GM12874 (cell line): ENCODE data around the gene ACP7.

Source experiments
- CTCF ChIP-seq: IDR thresholded peaks from 2 replicates; pipeline ENCODE4 v1.5.1; 2011; ENCODE audit warnings: low read depth, mild to moderate bottlenecking, control low read depth, low read length, moderate library complexity; ENCODE audit not compliant: insufficient read depth

ACP7 gene

DNA sequence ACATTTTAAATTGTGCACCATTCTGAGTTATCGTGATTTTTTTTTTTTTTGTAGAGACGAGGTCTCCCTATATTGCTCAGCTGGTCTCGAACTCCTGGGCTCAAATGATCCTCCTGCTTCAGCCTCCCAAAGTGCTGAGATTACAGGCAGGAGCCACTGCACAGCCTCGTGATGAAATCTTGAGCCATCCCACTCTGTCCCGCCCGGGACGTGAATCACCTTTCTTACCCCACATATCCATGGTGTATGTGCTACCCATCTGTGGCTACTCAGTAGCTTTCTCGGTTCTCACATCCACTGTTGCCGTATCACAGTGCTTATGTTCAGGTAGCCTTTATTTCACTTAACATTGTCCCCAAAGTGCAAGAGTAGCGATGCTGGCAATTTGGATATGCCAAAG is 67.9 kb downstream of the ACP7 start:
- TF ChIP-seq CTCF = no peak

DNA sequence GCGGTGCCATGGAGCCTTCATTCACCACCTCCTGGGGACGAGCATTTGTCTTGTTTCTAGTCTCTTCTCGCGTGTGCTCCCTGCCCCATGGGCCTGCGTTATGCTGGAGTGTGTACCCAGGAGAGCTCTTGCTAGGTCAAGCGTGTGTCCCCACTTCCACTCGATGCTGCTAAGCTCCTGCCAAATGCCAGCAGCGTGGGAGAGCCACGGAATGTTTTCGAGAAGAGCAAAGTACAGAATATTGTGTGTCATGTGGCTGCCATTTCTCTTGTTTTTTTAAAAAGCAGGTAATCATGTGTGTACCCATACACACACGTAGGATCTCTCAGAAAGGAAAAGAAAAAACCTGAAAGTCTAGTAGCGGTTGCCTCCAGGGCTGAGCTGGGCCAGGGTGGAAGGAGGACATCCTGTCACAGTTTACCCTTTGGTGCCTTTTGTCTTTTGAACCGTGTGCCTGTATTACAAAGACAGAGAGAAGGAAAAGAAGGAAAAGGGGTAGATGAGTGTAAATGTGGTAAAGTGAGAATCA is 70.0 kb downstream of the ACP7 start:
- TF ChIP-seq CTCF = no peak

GRCh38 chr19:39154629-39155100 is 70.5 kb downstream of the ACP7 start:
- TF ChIP-seq CTCF = no peak

DNA sequence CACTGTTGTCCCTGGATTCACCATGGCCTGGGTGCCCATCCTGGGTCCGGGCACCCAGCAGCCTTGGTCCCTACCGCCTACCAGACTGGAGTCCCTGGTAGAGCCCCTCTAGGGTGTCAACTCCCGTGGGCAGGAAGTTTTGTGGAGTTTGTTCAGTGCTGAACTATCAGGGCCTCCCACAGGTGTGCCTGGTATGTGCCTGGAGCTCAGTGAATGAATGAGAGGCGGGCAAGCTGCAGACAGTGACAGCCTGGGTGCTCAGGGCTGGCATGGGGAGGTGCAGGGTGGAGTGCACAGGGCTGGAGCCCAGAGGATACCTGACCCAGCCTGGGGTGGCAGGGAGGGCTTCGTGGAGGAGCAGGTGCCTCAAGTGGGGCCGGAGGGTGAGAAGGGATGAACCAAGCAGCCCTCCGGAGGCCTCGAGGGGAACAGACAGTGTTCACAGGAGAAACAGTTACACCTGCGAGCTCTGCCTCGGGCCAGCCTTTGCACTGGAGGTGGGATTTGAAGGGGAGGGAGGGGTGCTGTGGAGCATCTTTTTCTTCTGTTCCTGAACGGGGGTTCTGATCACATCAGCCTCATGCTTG is 71.0 kb downstream of the ACP7 start:
- no peak for TF ChIP-seq CTCF

GRCh38 chr19:39155741-39156140 is 71.6 kb downstream of the ACP7 start:
- no peak for TF ChIP-seq CTCF

DNA sequence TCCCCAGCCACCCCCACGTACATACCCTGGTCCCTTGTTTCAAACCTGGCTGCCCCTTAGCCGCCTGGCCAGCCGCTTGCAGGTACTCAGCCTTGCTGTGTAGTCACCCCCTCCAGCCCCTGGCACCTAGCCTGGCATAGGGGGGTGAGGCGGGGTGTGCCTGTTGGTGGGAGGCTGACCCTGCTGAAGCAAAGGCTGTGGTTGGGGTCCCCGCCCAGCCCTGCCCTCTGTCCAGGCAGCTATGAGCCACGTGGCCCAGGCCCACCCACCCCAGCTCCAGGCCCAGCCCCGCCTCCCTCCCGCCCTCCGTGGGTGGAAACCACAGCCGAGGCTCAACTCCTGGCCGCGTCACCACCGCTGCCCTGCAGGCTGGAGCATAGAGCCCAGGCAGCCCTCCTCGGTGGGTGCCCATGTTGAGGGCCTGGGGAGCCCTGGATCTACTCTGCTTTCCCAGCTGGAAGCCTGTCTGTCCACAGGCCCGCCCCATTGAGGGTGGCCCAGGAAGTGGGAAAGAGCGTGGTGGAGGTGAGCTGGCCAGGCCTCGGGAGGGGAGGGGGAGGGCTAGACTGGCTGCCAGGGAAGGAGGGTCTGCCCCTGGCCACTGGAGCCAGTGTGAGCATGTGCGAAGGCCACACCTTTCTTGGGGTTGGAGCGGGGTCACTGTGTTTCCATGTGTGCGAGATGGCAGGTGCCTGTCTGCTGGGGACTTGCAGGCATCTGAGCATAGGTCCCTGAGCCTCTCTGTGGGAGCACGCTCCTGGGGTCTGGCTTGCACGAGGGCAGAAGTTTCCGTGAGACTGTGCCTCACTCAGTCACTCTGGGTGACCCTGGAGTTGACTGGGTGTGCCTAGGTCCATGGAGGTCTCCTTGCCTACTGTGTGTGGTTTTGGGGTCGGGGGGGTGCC is 72.4 kb downstream of the ACP7 start:
- no peak for TF ChIP-seq CTCF

- no peak for TF ChIP-seq CTCF
Observed at GRCh38 chr19:39157275-39157996, 73.3 kb downstream of the ACP7 start.
